Ammon's horn (tissue), 1 donor: ENCODE measurements around the gene TMEM132D.
A peak's percentile ranks its signal among the peaks of the same experiment; 100 is the strongest.
"Not testable (repeated sequence)": the region's sequence is repeated elsewhere in the genome, so short reads cannot be mapped to it uniquely, and the experiment has no call there.

ENCODE experiments used
- DNase-seq: peaks from one replicate; pipeline ENCODE4 v3.0.0-alpha.2; 2016; ENCODE audit warnings: low spot score

TMEM132D gene

GRCh38 chr12:129241852-129242251 is 662.0 kb downstream of the TMEM132D start:
- peak; percentile 16 for DNase-seq

- DNase-seq, result no peak
Measured at GRCh38 chr12:129237881-129238280, 665.9 kb downstream of the TMEM132D start.

GRCh38 chr12:129234209-129234608 is 669.6 kb downstream of the TMEM132D start:
- no peak for DNase-seq

- no peak for DNase-seq
Measured at GRCh38 chr12:129231491-129231890, 672.3 kb downstream of the TMEM132D start.

- DNase-seq, result no peak
Measured at GRCh38 chr12:129230995-129231394, 672.8 kb downstream of the TMEM132D start.

- DNase-seq, result no peak
Measured at GRCh38 chr12:129226851-129227250, 677.0 kb downstream of the TMEM132D start.

GRCh38 chr12:129226005-129226404 is 677.8 kb downstream of the TMEM132D start:
- no peak for DNase-seq

GRCh38 chr12:129215556-129215955 is 688.3 kb downstream of the TMEM132D start:
- DNase-seq, result no peak

- no peak for DNase-seq
Measured at GRCh38 chr12:129213551-129213950, 690.3 kb downstream of the TMEM132D start.

- no peak for DNase-seq
Measured at GRCh38 chr12:129211862-129212630, 691.8 kb downstream of the TMEM132D start.

GRCh38 chr12:129208566-129208965 is 695.3 kb downstream of the TMEM132D start:
- peak; percentile 15 for DNase-seq

GRCh38 chr12:129207084-129207483 is 696.7 kb downstream of the TMEM132D start:
- DNase-seq, result no peak

GRCh38 chr12:129203456-129203855 is 700.4 kb downstream of the TMEM132D start:
- DNase-seq, result no peak

GRCh38 chr12:129202109-129202814 is 701.6 kb downstream of the TMEM132D start:
- DNase-seq, result no peak

GRCh38 chr12:129201029-129201428 is 702.8 kb downstream of the TMEM132D start:
- no peak for DNase-seq

- no peak for DNase-seq
Measured at GRCh38 chr12:129200576-129200975, 703.2 kb downstream of the TMEM132D start.

GRCh38 chr12:129196927-129197326 is 706.9 kb downstream of the TMEM132D start:
- DNase-seq, result no peak

GRCh38 chr12:129195081-129195480 is 708.7 kb downstream of the TMEM132D start:
- DNase-seq, result no peak

- no peak for DNase-seq
Measured at GRCh38 chr12:129193263-129193871, 710.5 kb downstream of the TMEM132D start.

- no peak for DNase-seq
Measured at GRCh38 chr12:129190827-129191226, 713.0 kb downstream of the TMEM132D start.

GRCh38 chr12:129189879-129190278 is 713.9 kb downstream of the TMEM132D start:
- DNase-seq, result not testable (repeated sequence)

- DNase-seq, result no peak
Measured at GRCh38 chr12:129186952-129187351, 716.9 kb downstream of the TMEM132D start.

GRCh38 chr12:129185855-129186254 is 718.0 kb downstream of the TMEM132D start:
- no peak for DNase-seq
